ENCODE measurements around the gene ATM.

ATM gene

DNA sequence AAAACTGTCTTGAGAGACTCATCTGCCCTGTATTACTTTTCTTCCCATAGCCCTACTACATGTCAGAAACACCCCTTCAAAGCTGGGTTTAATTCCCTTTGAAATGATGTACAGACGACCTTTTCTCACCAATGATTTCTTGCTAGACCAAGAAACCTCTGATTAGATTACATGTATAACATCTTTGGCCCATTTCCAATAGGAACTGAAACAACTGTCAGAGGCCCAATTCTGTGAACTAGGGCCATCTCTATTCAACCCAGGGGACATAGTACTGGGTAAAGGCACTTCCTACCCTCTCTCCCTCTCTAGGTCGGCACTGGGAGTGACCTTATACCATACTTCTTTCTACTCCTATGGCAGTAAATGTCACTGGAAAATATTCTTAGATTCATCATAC lies 19.8 kb upstream of the ATM start:
- Histone ChIP-seq H3K27me3 (ENCODE audit: control insufficient read depth, low read length) (no peaks in the 10 kb centered on the region), H3F3A (ENCODE audit: control insufficient read depth, insufficient read depth) (no peaks in the 10 kb centered on the region), H4K20me1 (ENCODE audit: control insufficient read depth, insufficient read depth, low read depth, low read length) (0 out of 2 replicates have a peak, but pooled peaks cover 10% of the 10 kb centered on the region), H3K9me2 (replicated peaks; ENCODE audit: control insufficient read depth, low read length) (no peaks in the 10 kb centered on the region), H3K27ac (ENCODE audit: low read depth, low read length) (no peak overlapping the region), H3K4me2 (ENCODE audit: low read length) (no peak overlapping the region), H3K36me3 (ENCODE audit: control insufficient read depth, low read length) (peaks cover 100% of the 10 kb centered on the region), H3K4me3 (ENCODE audit: low read length) (no peak overlapping the region), H3K4me1 (ENCODE audit: control insufficient read depth, low read length) (peaks cover 8% of the 10 kb centered on the region), H3K9me3 (ENCODE audit: control insufficient read depth, insufficient read depth, low read length) (peaks cover 42% of the 10 kb centered on the region), H3K79me2 (ENCODE audit: control insufficient read depth, low read length) (peaks cover 100% of the 10 kb centered on the region)
- TF ChIP-seq CTCF (IDR thresholded peaks at IDR 0.05; ENCODE audit: low read depth, low read length, poor library complexity, severe bottlenecking) (no peak), EZH2phosphoT487 (IDR thresholded peaks at IDR 0.05; ENCODE audit: borderline replicate concordance, low read length) (no peak)

GRCh38 chr11:108204376-108204775 lies 18.5 kb upstream of the ATM start:
- no peaks in the 10 kb centered on the region for H3K27me3 ChIP-seq (ENCODE audit: control insufficient read depth, low read length)
- peaks cover 99% of the 10 kb centered on the region for H3K36me3 ChIP-seq (ENCODE audit: control insufficient read depth, low read length)
- peaks cover 50% of the 10 kb centered on the region for H3K9me3 ChIP-seq (ENCODE audit: control insufficient read depth, insufficient read depth, low read length)
- H3K4me3 ChIP-seq (ENCODE audit: low read length), result no peak overlapping the region
- no peaks in the 10 kb centered on the region for H3K9me2 ChIP-seq (replicated peaks; ENCODE audit: control insufficient read depth, low read length)
- no peak overlapping the region for H3K27ac ChIP-seq (ENCODE audit: low read depth, low read length)
- no peak overlapping the region for H3K4me2 ChIP-seq (ENCODE audit: low read length)
- H3F3A ChIP-seq (ENCODE audit: control insufficient read depth, insufficient read depth), result no peaks in the 10 kb centered on the region
- 0 out of 2 replicates have a peak, but pooled peaks cover 10% of the 10 kb centered on the region for H4K20me1 ChIP-seq (ENCODE audit: control insufficient read depth, insufficient read depth, low read depth, low read length)
- H3K79me2 ChIP-seq (ENCODE audit: control insufficient read depth, low read length), result peaks cover 100% of the 10 kb centered on the region
- peaks cover 8% of the 10 kb centered on the region for H3K4me1 ChIP-seq (ENCODE audit: control insufficient read depth, low read length)
- TF ChIP-seq EZH2phosphoT487 (IDR thresholded peaks at IDR 0.05; ENCODE audit: borderline replicate concordance, low read length) (no peak), CTCF (IDR thresholded peaks at IDR 0.05; ENCODE audit: low read depth, low read length, poor library complexity, severe bottlenecking) (no peak)

- peaks cover 50% of the 10 kb centered on the region for H3K9me3 ChIP-seq (ENCODE audit: control insufficient read depth, insufficient read depth, low read length)
- H3K4me1 ChIP-seq (ENCODE audit: control insufficient read depth, low read length), result peaks cover 8% of the 10 kb centered on the region
- H3K4me2 ChIP-seq (ENCODE audit: low read length), result no peak overlapping the region
- H3F3A ChIP-seq (ENCODE audit: control insufficient read depth, insufficient read depth), result no peaks in the 10 kb centered on the region
- TF ChIP-seq EZH2phosphoT487 (IDR thresholded peaks at IDR 0.05; ENCODE audit: borderline replicate concordance, low read length) (no peak), CTCF (IDR thresholded peaks at IDR 0.05; ENCODE audit: low read depth, low read length, poor library complexity, severe bottlenecking) (no peak)
- H3K4me3 ChIP-seq (ENCODE audit: low read length), result no peak overlapping the region
- H3K36me3 ChIP-seq (ENCODE audit: control insufficient read depth, low read length), result peaks cover 99% of the 10 kb centered on the region
- no peaks in the 10 kb centered on the region for H3K27me3 ChIP-seq (ENCODE audit: control insufficient read depth, low read length)
- peaks cover 100% of the 10 kb centered on the region for H3K79me2 ChIP-seq (ENCODE audit: control insufficient read depth, low read length)
- H4K20me1 ChIP-seq (ENCODE audit: control insufficient read depth, insufficient read depth, low read depth, low read length), result 0 out of 2 replicates have a peak, but pooled peaks cover 7% of the 10 kb centered on the region
- no peak overlapping the region for H3K27ac ChIP-seq (ENCODE audit: low read depth, low read length)
- no peaks in the 10 kb centered on the region for H3K9me2 ChIP-seq (replicated peaks; ENCODE audit: control insufficient read depth, low read length)
These were observed 17.9 kb upstream of the ATM start for GRCh38 chr11:108204929-108205499.

Measured in DOHH2 (cell line).